K562 (cell line): ENCODE results near the gene ACP4. TPM values are rescaled to one million over a fixed set of nuclear protein-coding genes. Genes with fewer than 3 reads are reported as not detected.

Experiments
- ATAC-seq: fragments of 200-7000 bp; cut with Tn5 transposase; 3 replicates; pipeline ENCODE4 v1.9.1; 2020; ENCODE audit warnings: moderate library complexity
- BruUV-seq: library from RNA; stranded (reverse); fragments of 400-500 nt; replicated peaks from 2 replicates; lab custom pipeline; 2021; lab: Mats Ljungman, UMichigan
- CTCF ChIA-PET: fragments of 300-600 bp; formaldehyde crosslinking; extraction: SDS; loops from one replicate; lab custom pipeline; 2021; ENCODE audit warnings: low intra/inter-chr PET ratio; lab: Yijun Ruan, JAX
- POLR2A ChIA-PET: fragments of 300-600, 350-650 bp; sonication (Branson Sonifier 250); formaldehyde crosslinking; extraction: SDS; loops from one replicate; lab custom pipeline; 2021; ENCODE audit warnings: antibody characterized with exemption, inconsistent platforms; lab: Yijun Ruan, JAX
- DNase-seq, 4 experiments: peaks; one replicate each; pipeline versions ENCODE4 v3.0.0 to v3.0.0-alpha.2; 2011 to 2018; ENCODE audit warnings: low spot score in 3 of 4, mixed read lengths in 3 of 4; ENCODE audit errors: extremely low read depth in 1 of 4
- FAIRE-seq: peaks from 2 replicates; lab custom pipeline; 2011; peaks lifted over from hg19 to GRCh38; lab: Jason Lieb, UNC
- H2AFZ ChIP-seq: 2 replicates; pipeline ENCODE4 v1.6.0; 2011; ENCODE audit warnings: low read depth, low read length, control low read depth, inconsistent platforms
- H3K27ac ChIP-seq: fragments of 200-600 bp; 3 replicates; pipeline ENCODE4 v1.8.0; 2011; ENCODE audit warnings: low read depth, mild to moderate bottlenecking, control low read depth, inconsistent platforms, low read length, moderate library complexity, mixed read lengths; ENCODE audit errors: extremely low read depth
- H3K27me3 ChIP-seq, 2 experiments: fragments of 300-600 bp in 1 of 2; 2 replicates in 1 of 2; 3 replicates in 1 of 2; pipeline versions ENCODE4 v1.6.0 to v1.8.0; 2011; ENCODE audit warnings: inconsistent platforms in 2 of 2, low read length in 2 of 2, mild to moderate bottlenecking in 1 of 2, mixed read lengths in 1 of 2, moderate library complexity in 1 of 2; ENCODE audit not compliant: control insufficient read depth in 2 of 2, insufficient read depth in 2 of 2
- H3K36me3 ChIP-seq: fragments of 300-600 bp; 3 replicates; pipeline ENCODE4 v1.8.0; 2011; ENCODE audit warnings: mild to moderate bottlenecking, low read length, inconsistent platforms; ENCODE audit not compliant: control insufficient read depth, insufficient read depth
- H3K4me1 ChIP-seq, 2 experiments: fragments of 200-600 bp in 1 of 2; replicated peaks in 1 of 2; 2 replicates in 1 of 2; 3 replicates in 1 of 2; pipeline versions ENCODE4 v1.5.1 to v1.8.0; 2011; ENCODE audit warnings: inconsistent platforms in 2 of 2, low read length in 2 of 2, mild to moderate bottlenecking in 1 of 2, mixed read lengths in 1 of 2, moderate library complexity in 1 of 2; ENCODE audit not compliant: control insufficient read depth in 2 of 2, insufficient read depth in 2 of 2
- H3K4me2 ChIP-seq: 2 replicates; pipeline ENCODE4 v1.6.1; 2011; ENCODE audit warnings: low read length, control low read depth, inconsistent platforms, mixed read lengths; ENCODE audit not compliant: insufficient read depth
- H3K4me3 ChIP-seq: fragments of 200-600 bp; sonication (generic), shearing (Covaris generic); 2 replicates; pipeline ENCODE4 v1.5.1; 2016; ENCODE audit warnings: control low read depth, inconsistent platforms
- H3K79me2 ChIP-seq: fragments of 200-600 bp; 3 replicates; pipeline ENCODE4 v1.8.0; 2011; ENCODE audit warnings: low read length, inconsistent platforms; ENCODE audit not compliant: control insufficient read depth, insufficient read depth
- H3K9ac ChIP-seq, 2 experiments: 2 replicates each; pipeline versions ENCODE4 v1.6.0 to v1.6.1; 2011; ENCODE audit warnings: low read depth in 2 of 2, low read length in 2 of 2, control low read depth in 1 of 2, inconsistent platforms in 1 of 2, mild to moderate bottlenecking in 1 of 2, mixed read lengths in 1 of 2; ENCODE audit not compliant: insufficient read depth in 1 of 2
- H3K9me1 ChIP-seq: one replicate; pipeline ENCODE4 v1.6.0; 2011; ENCODE audit warnings: inconsistent platforms, mild to moderate bottlenecking, low read length, moderate library complexity; ENCODE audit not compliant: control insufficient read depth, insufficient read depth
- H3K9me3 ChIP-seq: replicated peaks from 2 replicates; pipeline ENCODE4 v1.5.1; 2011; ENCODE audit warnings: low read depth, low read length, inconsistent platforms; ENCODE audit not compliant: control insufficient read depth, insufficient read depth
- H4K20me1 ChIP-seq: replicated peaks from 2 replicates; pipeline ENCODE4 v1.6.1; 2011; ENCODE audit warnings: low read length, inconsistent platforms, mixed read lengths; ENCODE audit not compliant: control insufficient read depth, insufficient read depth
- ASH1L ChIP-seq: fragments of 450-650 bp; IDR thresholded peaks from 2 replicates; pipeline ENCODE4 v1.6.1; 2018; ENCODE audit warnings: borderline replicate concordance, mild to moderate bottlenecking, low read depth; ENCODE audit not compliant: partially characterized antibody
- CTCFL ChIP-seq: IDR thresholded peaks from 2 replicates; pipeline ENCODE4 v1.6.1; 2011; ENCODE audit warnings: borderline replicate concordance, low read depth, mild to moderate bottlenecking, moderate library complexity, low read length; ENCODE audit not compliant: insufficient read depth, poor library complexity, severe bottlenecking
- EHMT2 ChIP-seq: fragments of 450-650 bp; IDR thresholded peaks from 2 replicates; pipeline ENCODE4 v1.6.1; 2018; ENCODE audit warnings: antibody characterized with exemption
- FOXJ3 ChIP-seq: sonication (generic); formaldehyde crosslinking; IDR thresholded peaks from 2 replicates; pipeline ENCODE4 v1.4.0; 2020; ENCODE audit warnings: mild to moderate bottlenecking, missing genetic modification reagents
- KLF1 ChIP-seq: fragments of 450-650 bp; IDR thresholded peaks from 2 replicates; pipeline ENCODE4 v1.6.1; 2016; ENCODE audit warnings: missing genetic modification characterization, missing compliant biosample characterization
- NFIC ChIP-seq: fragments of 450-650 bp; IDR thresholded peaks from 2 replicates; pipeline ENCODE4 v1.6.1; 2017; ENCODE audit warnings: mild to moderate bottlenecking, inconsistent platforms
- STAT5A ChIP-seq: IDR thresholded peaks from 2 replicates; pipeline ENCODE4 v1.6.1; 2012; ENCODE audit warnings: low read length, inconsistent platforms, borderline replicate concordance
- ZNF77 ChIP-seq: fragments of 250-450 bp; sonication (Bioruptor Pico); IDR thresholded peaks from 2 replicates; pipeline ENCODE4 v1.5.0; 2020
- WGBS: fragments of 100-300 bp; shearing (Covaris generic); methylation state at CpG from one replicate; pipeline ENCODE4 v1.1.6; 2016; ENCODE audit warnings: low coverage, mixed read lengths; ENCODE audit not compliant: insufficient coverage; ENCODE audit errors: missing lambda C conversion rate; 5-methylcytosine and 5-hydroxymethylcytosine counted together
- in situ Hi-C: fragments of 300-500 bp; cut with MboI; formaldehyde crosslinking; loops from 4 replicates; pipeline ENCODE4 v1.15.0; 2018; ENCODE audit warnings: inconsistent platforms, mixed read lengths
- intact Hi-C: fragments of 100-400 bp; cut with micrococcal nuclease; formaldehyde crosslinking; loops from 2 replicates; pipeline ENCODE4 v1.14.2; 2022
- polyA plus RNA-seq, 8 experiments: library from polyadenylated mRNA; depleted of rRNA in 4 of 8; stranded (reverse) in 5 of 8; unstranded in 3 of 8; fragments of >200 nt; fragmentation: Nextera tagmentation in 2 of 8; fragmentation: Illumina TruSeq in 1 of 8; extraction: Ambion mirVana in 2 of 8; extraction: Trizol in 1 of 8; gene quantifications; 2 replicates each; pipeline versions ENCODE4 v1.2.1 to v1.2.3, GENCODE V29; 2011 to 2014; ENCODE audit warnings: inconsistent platforms in 1 of 8, missing spikeins in 1 of 8
- total RNA-seq, 7 experiments: library from RNA; depleted of rRNA in 6 of 7; stranded (reverse); fragments of >200 nt in 6 of 7; fragmentation: Illumina TruSeq in 2 of 7; extraction: Trizol in 2 of 7; gene quantifications; 2 replicates each; pipeline versions ENCODE4 v1.2.1 to v1.2.3, GENCODE V29; 2011 to 2021; ENCODE audit warnings: low replicate concordance in 1 of 7

ACP4 gene
- total and polyA plus RNA-seq, 9 of the 15 experiments (the other 6 are each of a cell fraction or from before 2014, with no cell fraction given), result not detected

- DNase-seq (no peak), FAIRE-seq (no peak), ATAC-seq (no peak)
- Histone ChIP-seq H3K36me3 (no peaks in the 10 kb centered on the region), H3K27ac (peak overlapping the region; percentile 67; the same call in 2 of the 3 replicates), H3K4me3 (peak overlapping the region; percentile 52; the same call in 1 of the 2 replicates), H3K9ac (peak overlapping the region; percentile 66 to 94), H4K20me1 (no peaks in the 10 kb centered on the region), H3K4me2 (peak overlapping the region; percentile 95; the same call in 1 of the 2 replicates), H3K9me1 (no peaks in the 10 kb centered on the region), H3K4me1 (peaks cover 14 to 16% of the 10 kb centered on the region in 2 experiments; a peak in 4 of 5 replicates), H3K79me2 (no peaks in the 10 kb centered on the region), H3K9me3 (no peaks in the 10 kb centered on the region), H3K27me3 (peaks cover 0 to 6% of the 10 kb centered on the region in 2 experiments; a peak in 2 of 5 replicates), H2AFZ (peak overlapping the region; percentile 99)
- 63% methylated on average over 13 of the region's 19 CpGs for WGBS
- BruUV-seq, result no TSS peak
- ChIA-PET POLR2A (interaction anchor here (0.5 to 0.6 kb wide), 2 partner anchors 16 to 34 kb away, joined by 3 to 4 read pairs; no protein-coding TSS in a partner anchor), CTCF (no interaction called here)
- intact Hi-C loops, result loop anchor here (5.0 kb wide), 1 partner anchor 34 kb away; no protein-coding TSS in a partner anchor
- in situ Hi-C loops, result no loop called here
- TF ChIP-seq STAT5A (no peak), NFIC (0 out of 2 replicates have a peak, but pooled peaks have one; percentile 51), EHMT2 (no peak), KLF1 (tag) (no peak), ZNF77 (no peak), CTCFL (no peak), FOXJ3 (CRISPR knock-in tag) (no peak), ASH1L (no peak)
Measured at GRCh38 chr19:50836543-50837195, 46.5 kb downstream of the ACP4 start.
